ENCODE results near the gene RSBN1.
"Not testable (repeated sequence)": the region's sequence is repeated elsewhere in the genome, so short reads cannot be mapped to it uniquely, and the experiment has no call there.

DNA sequence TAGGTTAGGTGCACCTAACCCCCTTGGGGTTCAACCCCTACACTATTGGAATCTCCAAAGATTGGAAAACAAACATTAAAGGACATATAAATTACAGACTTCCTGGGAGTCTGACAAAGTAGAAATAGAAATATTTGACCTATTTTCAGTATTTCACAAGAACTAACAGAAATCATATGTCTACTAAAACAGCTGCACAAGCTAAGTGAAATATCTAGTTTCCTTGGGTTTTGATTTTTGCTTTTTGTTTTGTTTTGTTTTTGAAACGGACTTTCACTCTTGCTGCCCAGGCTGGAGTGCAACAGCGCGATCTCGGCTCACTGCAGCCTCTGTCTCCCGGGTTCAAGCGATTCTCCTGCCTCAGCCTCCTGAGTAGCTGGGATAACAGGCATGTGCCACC lies 40.4 kb upstream of the RSBN1 start:
- TF ChIP-seq, protein P1, sequence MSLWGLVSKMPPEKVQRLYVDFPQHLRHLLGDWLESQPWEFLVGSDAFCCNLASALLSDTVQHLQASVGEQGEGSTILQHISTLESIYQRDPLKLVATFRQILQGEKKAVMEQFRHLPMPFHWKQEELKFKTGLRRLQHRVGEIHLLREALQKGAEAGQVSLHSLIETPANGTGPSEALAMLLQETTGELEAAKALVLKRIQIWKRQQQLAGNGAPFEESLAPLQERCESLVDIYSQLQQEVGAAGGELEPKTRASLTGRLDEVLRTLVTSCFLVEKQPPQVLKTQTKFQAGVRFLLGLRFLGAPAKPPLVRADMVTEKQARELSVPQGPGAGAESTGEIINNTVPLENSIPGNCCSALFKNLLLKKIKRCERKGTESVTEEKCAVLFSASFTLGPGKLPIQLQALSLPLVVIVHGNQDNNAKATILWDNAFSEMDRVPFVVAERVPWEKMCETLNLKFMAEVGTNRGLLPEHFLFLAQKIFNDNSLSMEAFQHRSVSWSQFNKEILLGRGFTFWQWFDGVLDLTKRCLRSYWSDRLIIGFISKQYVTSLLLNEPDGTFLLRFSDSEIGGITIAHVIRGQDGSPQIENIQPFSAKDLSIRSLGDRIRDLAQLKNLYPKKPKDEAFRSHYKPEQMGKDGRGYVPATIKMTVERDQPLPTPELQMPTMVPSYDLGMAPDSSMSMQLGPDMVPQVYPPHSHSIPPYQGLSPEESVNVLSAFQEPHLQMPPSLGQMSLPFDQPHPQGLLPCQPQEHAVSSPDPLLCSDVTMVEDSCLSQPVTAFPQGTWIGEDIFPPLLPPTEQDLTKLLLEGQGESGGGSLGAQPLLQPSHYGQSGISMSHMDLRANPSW (CRISPR knock-in tag; conservative IDR thresholded peaks at IDR 0.05; ENCODE audit: low read depth), result not testable (repeated sequence)
- not testable (repeated sequence) for TF ChIP-seq ZNF317 (CRISPR knock-in tag; IDR thresholded peaks at IDR 0.05; ENCODE audit: borderline replicate concordance, low read depth)
- TF ChIP-seq, protein P2, sequence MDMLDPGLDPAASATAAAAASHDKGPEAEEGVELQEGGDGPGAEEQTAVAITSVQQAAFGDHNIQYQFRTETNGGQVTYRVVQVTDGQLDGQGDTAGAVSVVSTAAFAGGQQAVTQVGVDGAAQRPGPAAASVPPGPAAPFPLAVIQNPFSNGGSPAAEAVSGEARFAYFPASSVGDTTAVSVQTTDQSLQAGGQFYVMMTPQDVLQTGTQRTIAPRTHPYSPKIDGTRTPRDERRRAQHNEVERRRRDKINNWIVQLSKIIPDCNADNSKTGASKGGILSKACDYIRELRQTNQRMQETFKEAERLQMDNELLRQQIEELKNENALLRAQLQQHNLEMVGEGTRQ (CRISPR knock-in tag; IDR thresholded peaks at IDR 0.05), result not testable (repeated sequence)
